GM12878 (cell line): Measurements from ENCODE around the gene GABPA. TPM values are rescaled to one million over a fixed set of nuclear protein-coding genes. Genes with fewer than 3 reads are reported as not detected.

ENCODE experiments used
- ATAC-seq: fragments of 200-7000 bp; cut with Tn5 transposase; 3 replicates; pipeline ENCODE4 v1.9.1; 2020; ENCODE audit warnings: mild to moderate bottlenecking, moderate library complexity
- BruUV-seq: library from RNA; stranded (reverse); fragments of 400-500 nt; replicated peaks from 2 replicates; lab custom pipeline; 2021; lab: Mats Ljungman, UMichigan
- CTCF ChIA-PET: fragments of 300-600 bp; sonication (Branson Sonifier 250); formaldehyde crosslinking; extraction: SDS; loops from one replicate; lab custom pipeline; 2021; ENCODE audit warnings: inconsistent platforms; lab: Yijun Ruan, JAX
- POLR2A ChIA-PET: fragments of 350-600 bp; formaldehyde crosslinking; extraction: SDS; loops from one replicate; lab custom pipeline; 2021; ENCODE audit warnings: inconsistent platforms; lab: Charles Lee
- RAD21 ChIA-PET: fragments of 300-600 bp; sonication (Branson Sonifier 250); formaldehyde crosslinking; loops from one replicate; lab custom pipeline; 2023; ENCODE audit warnings: antibody characterized with exemption; ENCODE audit not compliant: unreplicated experiment; lab: Charles Lee
- SMC1A ChIA-PET: fragments of 300-600 bp; sonication (Branson Sonifier 250); formaldehyde crosslinking; loops from one replicate; lab custom pipeline; 2023; ENCODE audit not compliant: unreplicated experiment, uncharacterized antibody; lab: Charles Lee
- DNase-seq: peaks from one replicate; pipeline ENCODE4 v3.0.0-alpha.2; 2011; ENCODE audit warnings: low read depth, low spot score
- FAIRE-seq: peaks from 3 replicates; lab custom pipeline; 2011; peaks lifted over from hg19 to GRCh38; lab: Jason Lieb, UNC
- H2AFZ ChIP-seq: 2 replicates; pipeline ENCODE4 v1.6.0; 2011; ENCODE audit warnings: low read depth, low read length, control low read depth; ENCODE audit not compliant: control insufficient read depth
- H3K27ac ChIP-seq: 2 replicates; pipeline ENCODE4 v1.5.1; 2011; ENCODE audit warnings: control low read depth; ENCODE audit not compliant: control insufficient read depth, insufficient read depth
- H3K27me3 ChIP-seq, 2 experiments: replicated peaks in 1 of 2; 2 replicates each; pipeline versions ENCODE4 v1.6.0 to v1.6.1; 2011; ENCODE audit warnings: low read length in 1 of 2; ENCODE audit not compliant: control insufficient read depth in 2 of 2, insufficient read depth in 2 of 2
- H3K36me3 ChIP-seq, 2 experiments: 2 replicates each; pipeline ENCODE4 v1.5.1; 2011; ENCODE audit warnings: low read length in 1 of 2; ENCODE audit not compliant: control insufficient read depth in 2 of 2, insufficient read depth in 2 of 2
- H3K4me1 ChIP-seq: 2 replicates; pipeline ENCODE4 v1.6.1; 2011; ENCODE audit warnings: mild to moderate bottlenecking, low read length, moderate library complexity, mixed read lengths; ENCODE audit not compliant: control insufficient read depth, insufficient read depth
- H3K4me2 ChIP-seq: 2 replicates; pipeline ENCODE4 v1.6.0; 2011; ENCODE audit warnings: control low read depth; ENCODE audit not compliant: control insufficient read depth, insufficient read depth
- H3K4me3 ChIP-seq: fragments of 200-600 bp; sonication (generic); 2 replicates; pipeline ENCODE4 v1.5.1; 2016
- H3K79me2 ChIP-seq: 2 replicates; pipeline ENCODE4 v1.6.0; 2011; ENCODE audit warnings: low read length; ENCODE audit not compliant: control insufficient read depth, insufficient read depth
- H3K9ac ChIP-seq: 2 replicates; pipeline ENCODE4 v1.8.0; 2011; ENCODE audit warnings: low read length, control low read depth, mixed read lengths; ENCODE audit not compliant: control insufficient read depth, insufficient read depth
- H3K9me3 ChIP-seq: replicated peaks from 3 replicates; pipeline ENCODE4 v1.5.1; 2011; ENCODE audit warnings: mild to moderate bottlenecking, low read length; ENCODE audit not compliant: control insufficient read depth, insufficient read depth
- H4K20me1 ChIP-seq: 2 replicates; pipeline ENCODE4 v1.6.0; 2011; ENCODE audit not compliant: control insufficient read depth, insufficient read depth
- BHLHE40 ChIP-seq, 2 experiments: fragments of 450-650 bp in 1 of 2; IDR thresholded peaks; 2 replicates each; pipeline ENCODE4 v1.6.1; 2011 to 2017; ENCODE audit warnings: low read depth in 2 of 2, borderline replicate concordance in 1 of 2, improper control_type of control experiment in 1 of 2, low read length in 1 of 2, mild to moderate bottlenecking in 1 of 2
- CEBPZ ChIP-seq: fragments of 150-350 bp; IDR thresholded peaks from 2 replicates; pipeline ENCODE4 v1.6.1; 2016; ENCODE audit warnings: low read depth, low read length
- CHD2 ChIP-seq: IDR thresholded peaks from 2 replicates; pipeline ENCODE4 v1.6.1; 2011; ENCODE audit warnings: low read depth, low read length, improper control_type of control experiment, borderline replicate concordance
- FOS ChIP-seq: IDR thresholded peaks from 3 replicates; pipeline ENCODE4 v1.6.1; 2011; ENCODE audit warnings: borderline replicate concordance; ENCODE audit not compliant: insufficient read length; ENCODE audit errors: extremely low read depth
- HDAC6 ChIP-seq: fragments of 200-600 bp; sonication (generic); IDR thresholded peaks from one replicate; pipeline ENCODE4 v1.8.0; 2017; ENCODE audit warnings: antibody characterized with exemption; ENCODE audit not compliant: unreplicated experiment
- HSF1 ChIP-seq: fragments of 150-350 bp; IDR thresholded peaks from 2 replicates; pipeline ENCODE4 v1.6.1; 2014; ENCODE audit warnings: mild to moderate bottlenecking, low read depth, low read length
- IRF4 ChIP-seq: IDR thresholded peaks from 2 replicates; pipeline ENCODE4 v1.6.1; 2011; ENCODE audit warnings: low read depth, low read length
- KAT2A ChIP-seq: conservative IDR thresholded peaks from 2 replicates; pipeline ENCODE4 v1.6.1; 2011; ENCODE audit warnings: low read depth, low read length; ENCODE audit not compliant: control insufficient read depth
- NFYB ChIP-seq: IDR thresholded peaks from 2 replicates; pipeline ENCODE4 v1.6.1; 2011; ENCODE audit warnings: low read depth, mild to moderate bottlenecking, low read length, improper control_type of control experiment, moderate library complexity; ENCODE audit not compliant: insufficient read depth
- TBL1XR1 ChIP-seq: IDR thresholded peaks from 2 replicates; pipeline ENCODE4 v1.6.1; 2012; ENCODE audit warnings: low read depth, low read length, improper control_type of control experiment
- ZSCAN29 ChIP-seq: fragments of 450-650 bp; IDR thresholded peaks from 2 replicates; pipeline ENCODE4 v1.6.1; 2017; ENCODE audit warnings: mild to moderate bottlenecking, moderate library complexity
- WGBS: methylation state at CpG from one replicate; pipeline ENCODE4 v1.1.6; 2016; ENCODE audit warnings: low lambda C conversion rate; ENCODE audit not compliant: insufficient replicate concordance, insufficient coverage; ENCODE audit errors: missing lambda C conversion rate; 5-methylcytosine and 5-hydroxymethylcytosine counted together
- in situ Hi-C: fragments of 300-500 bp; cut with MboI; formaldehyde crosslinking; loops from 9 replicates; pipeline ENCODE4 v1.14.3; 2018; ENCODE audit warnings: mixed read lengths
- intact Hi-C: fragments of 100-400 bp; cut with micrococcal nuclease; formaldehyde crosslinking; loops from one replicate; pipeline ENCODE4 v1.14.2; 2022; ENCODE audit not compliant: unreplicated experiment
- polyA plus RNA-seq, 11 experiments: library from polyadenylated mRNA; depleted of rRNA in 4 of 11; unstranded in 6 of 11; stranded (reverse) in 5 of 11; fragments of >200 nt; fragmentation: Nextera tagmentation in 4 of 11; fragmentation: Illumina TruSeq in 1 of 11; extraction: Ambion mirVana in 4 of 11; extraction: Trizol in 1 of 11; gene quantifications; 1 replicate in 1 of 11; 2 replicates in 10 of 11; pipeline versions ENCODE4 v1.2.1 to v1.2.3, GENCODE V29; 2011 to 2016; ENCODE audit warnings: inconsistent platforms in 2 of 11, missing spikeins in 2 of 11, low read depth in 1 of 11
- total RNA-seq, 4 experiments: library from RNA; depleted of rRNA in 3 of 4; stranded (reverse); fragments of >200 nt in 3 of 4; fragmentation: Illumina TruSeq in 1 of 4; extraction: Trizol in 1 of 4; gene quantifications; 2 replicates each; pipeline versions ENCODE4 v1.2.1 to v1.2.3, GENCODE V29; 2013 to 2021

Gene GABPA
- total and polyA plus RNA-seq, 10 of the 15 experiments (the other 5 are each of a cell fraction or from before 2014, with no cell fraction given), result 7.6 to 25.6 (median 22.9) TPM

GRCh38 chr21:25687787-25688186, 47.0 kb upstream of the GABPA start:
- no peak for FAIRE-seq
- H3K79me2 ChIP-seq, result no peaks in the 10 kb centered on the region
- H2AFZ ChIP-seq, result no peak overlapping the region
- CTCF ChIA-PET, result no interaction called here
- WGBS, result 73% methylated on average over 4 of the region's 4 CpGs
- no TSS peak for BruUV-seq
- in situ Hi-C loops, result no loop called here
- no peak overlapping the region for H3K27ac ChIP-seq
- TF ChIP-seq NFYB, result no peak
- no peaks in the 10 kb centered on the region for H4K20me1 ChIP-seq
- POLR2A ChIA-PET, result no interaction called here
- H3K4me1 ChIP-seq, result no peaks in the 10 kb centered on the region
- intact Hi-C loops, result no loop called here
- H3K4me3 ChIP-seq, result no peak overlapping the region
- no peaks in the 10 kb centered on the region for H3K27me3 ChIP-seq
- H3K4me2 ChIP-seq, result no peak overlapping the region
- ATAC-seq, result no peak
- RAD21 ChIA-PET, result no interaction called here
- no peak overlapping the region for H3K9ac ChIP-seq
- H3K9me3 ChIP-seq, result no peaks in the 10 kb centered on the region
- SMC1A ChIA-PET, result no interaction called here
- DNase-seq, result no peak
- no peaks in the 10 kb centered on the region for H3K36me3 ChIP-seq

- no peak overlapping the region for H3K4me3 ChIP-seq
- in situ Hi-C loops (no loop called here), intact Hi-C loops (no loop called here)
- FAIRE-seq (no peak), ATAC-seq (no peak), DNase-seq (no peak)
- POLR2A ChIA-PET, result no interaction called here
- no peaks in the 10 kb centered on the region for H3K79me2 ChIP-seq
- no peaks in the 10 kb centered on the region for H3K36me3 ChIP-seq
- no peaks in the 10 kb centered on the region for H3K27me3 ChIP-seq
- no peaks in the 10 kb centered on the region for H4K20me1 ChIP-seq
- H2AFZ ChIP-seq, result no peak overlapping the region
- WGBS, result 63% methylated on average over 9 of the region's 9 CpGs
- RAD21 ChIA-PET, result no interaction called here
- H3K4me1 ChIP-seq, result no peaks in the 10 kb centered on the region
- H3K27ac ChIP-seq, result no peak overlapping the region
- H3K4me2 ChIP-seq, result no peak overlapping the region
- no peaks in the 10 kb centered on the region for H3K9me3 ChIP-seq
- SMC1A ChIA-PET, result interaction anchor here (0.6 kb wide), 1 partner anchor 200 kb away, joined by 3 read pairs; no protein-coding TSS in a partner anchor
- CTCF ChIA-PET, result no interaction called here
- H3K9ac ChIP-seq, result no peak overlapping the region
- no TSS peak for BruUV-seq
- TF ChIP-seq FOS (no peak), TBL1XR1 (no peak), ZSCAN29 (no peak), HDAC6 (no peak), CHD2 (no peak), IRF4 (no peak), KAT2A (no peak), BHLHE40 (IDR thresholded peaks at IDR 0.05; ENCODE audit: borderline replicate concordance in 1 of 2, low read depth in 2 of 2, low read length in 1 of 2) (no peak), HSF1 (no peak), CEBPZ (no peak)
Observed at GRCh38 chr21:25688275-25689155, 46.3 kb upstream of the GABPA start.
